A549 (cell line): ENCODE results near the gene C4BPB. TPM values are rescaled to one million over a fixed set of nuclear protein-coding genes. Genes with fewer than 3 reads are reported as not detected.
A peak's percentile ranks its signal among the peaks of the same experiment; 100 is the strongest.

ENCODE experiments used
- ATAC-seq, 2 experiments: fragments of 200-7000 bp in 1 of 2; fragments of >200 bp in 1 of 2; cut with Nextera tagmentation in 1 of 2; cut with Tn5 transposase in 1 of 2; 3 replicates each; pipeline versions ENCODE4 v1.8.0 to v1.9.1; 2018 to 2020; ENCODE audit warnings: mild to moderate bottlenecking in 1 of 2, moderate library complexity in 1 of 2
- CTCF ChIA-PET: fragments of 300-600 bp; sonication (Branson Sonifier 250); formaldehyde crosslinking; extraction: SDS; loops from one replicate; lab custom pipeline; 2021; ENCODE audit warnings: antibody characterized with exemption, inconsistent platforms; lab: Yijun Ruan, JAX
- POLR2A ChIA-PET: fragments of 350-600 bp; formaldehyde crosslinking; extraction: SDS; loops from one replicate; lab custom pipeline; 2021; ENCODE audit warnings: antibody characterized with exemption, inconsistent platforms; lab: Yijun Ruan, JAX
- DNase-seq, 2 experiments: peaks; one replicate each; pipeline versions ENCODE4 v3.0.0 to v3.0.0-alpha.2; 2011 to 2016; ENCODE audit warnings: low read depth in 1 of 2, low spot score in 1 of 2
- FAIRE-seq: peaks from 2 replicates; lab custom pipeline; 2011; peaks lifted over from hg19 to GRCh38; lab: Jason Lieb, UNC
- H3K27ac ChIP-seq, 2 experiments: fragments of >200 bp; sonication (Bioruptor Twin); formaldehyde crosslinking; 3 replicates each; pipeline ENCODE4 v1.5.1; 2016 to 2017
- H3K4me1 ChIP-seq: fragments of >200 bp; sonication (Bioruptor Twin); formaldehyde crosslinking; 3 replicates; pipeline ENCODE4 v1.6.1; 2016
- H3K4me2 ChIP-seq: fragments of >200 bp; sonication (Bioruptor Twin); formaldehyde crosslinking; 3 replicates; pipeline ENCODE4 v1.6.1; 2016
- H3K4me3 ChIP-seq: fragments of >200 bp; sonication (Bioruptor Twin); formaldehyde crosslinking; 3 replicates; pipeline ENCODE4 v1.5.1; 2016
- H3K9me3 ChIP-seq: fragments of >200 bp; sonication (Bioruptor Twin); formaldehyde crosslinking; 3 replicates; pipeline ENCODE4 v1.6.1; 2016
- ATOH8 ChIP-seq: fragments of 250-450 bp; sonication (Bioruptor Pico); IDR thresholded peaks from 2 replicates; pipeline ENCODE4 v1.5.0; 2020; ENCODE audit warnings: low read depth, mild to moderate bottlenecking, moderate library complexity
- BHLHE40 ChIP-seq: IDR thresholded peaks from 2 replicates; pipeline ENCODE4 v1.6.1; 2012; ENCODE audit warnings: low read depth, low read length, inconsistent platforms
- CHD2 ChIP-seq: fragments of 150-350 bp; IDR thresholded peaks from 2 replicates; pipeline ENCODE4 v1.6.1; 2014; ENCODE audit warnings: low read length; ENCODE audit not compliant: partially characterized antibody
- MAFK ChIP-seq: fragments of 450-650 bp; IDR thresholded peaks from 2 replicates; pipeline ENCODE4 v1.6.1; 2014; ENCODE audit not compliant: partially characterized antibody
- MAX ChIP-seq: IDR thresholded peaks from 2 replicates; pipeline ENCODE4 v1.6.1; 2012
- MAZ ChIP-seq: fragments of 150-350 bp; IDR thresholded peaks from 2 replicates; pipeline ENCODE4 v1.6.1; 2014; ENCODE audit warnings: antibody characterized with exemption, low read depth, low read length, borderline replicate concordance
- POLR2AphosphoS2 ChIP-seq: conservative IDR thresholded peaks from 2 replicates; pipeline ENCODE4 v1.6.1; 2012; ENCODE audit warnings: low read length, improper control_type of control experiment, inconsistent platforms
- RAD21 ChIP-seq, 2 experiments: fragments of >200 bp in 1 of 2; sonication (Bioruptor Twin) in 1 of 2; formaldehyde crosslinking in 1 of 2; IDR thresholded peaks in 1 of 2; conservative IDR thresholded peaks in 1 of 2; 2 replicates in 1 of 2; 3 replicates in 1 of 2; pipeline ENCODE4 v1.6.1; 2012 to 2018; ENCODE audit warnings: inconsistent platforms in 1 of 2
- REST ChIP-seq: fragments of 200-600 bp; sonication (generic); IDR thresholded peaks from 2 replicates; pipeline ENCODE4 v1.6.1; 2016; ENCODE audit warnings: antibody characterized with exemption, mild to moderate bottlenecking, moderate library complexity
- TFCP2L1 ChIP-seq: fragments of 250-450 bp; sonication (Bioruptor Pico); IDR thresholded peaks from 2 replicates; pipeline ENCODE4 v1.5.0; 2021; ENCODE audit warnings: mild to moderate bottlenecking
- TP53 ChIP-seq: fragments of 250-450 bp; sonication (Bioruptor Pico); IDR thresholded peaks from 2 replicates; pipeline ENCODE4 v1.5.0; 2021; ENCODE audit warnings: mild to moderate bottlenecking, moderate library complexity
- ZNF302 ChIP-seq: fragments of 250-450 bp; sonication (Bioruptor Pico); IDR thresholded peaks from 2 replicates; pipeline ENCODE4 v1.9.0; 2021; ENCODE audit warnings: inconsistent platforms, mild to moderate bottlenecking, moderate library complexity
- WGBS: methylation state at CpG from one replicate; pipeline ENCODE4 v1.1.6; 2017; ENCODE audit errors: missing lambda C conversion rate; 5-methylcytosine and 5-hydroxymethylcytosine counted together
- polyA plus RNA-seq, 4 experiments: library from polyadenylated mRNA; depleted of rRNA in 3 of 4; stranded (reverse); fragments of >200 nt; fragmentation: RNase III in 1 of 4; extraction: RNeasy Plus Mini Kit Qiagen cat#74134 plus additional on column Dnase treatment in 1 of 4; gene quantifications; 2 replicates in 3 of 4; 3 replicates in 1 of 4; pipeline ENCODE4 v1.2.3, GENCODE V29; 2011 to 2017

The C4BPB gene
- polyA plus RNA-seq, 2 of the 4 experiments (the other 2 are of a cell fraction), result 0.74 to 5.1 TPM

GRCh38 chr1:207056673-207057072 is 32.0 kb upstream of the C4BPB start:
- DNase-seq, result no peak
- Histone ChIP-seq H3K4me2 (no peak overlapping the region), H3K27ac (no peak overlapping the region), H3K4me3 (no peak overlapping the region), H3K9me3 (no peaks in the 10 kb centered on the region), H3K4me1 (peaks cover 6% of the 10 kb centered on the region)
- FAIRE-seq, result no peak
- ChIA-PET POLR2A (no interaction called here), CTCF (interaction anchor here (0.8 to 2.4 kb wide), 7 partner anchors 9 to 348 kb away, joined by 4 to 6 read pairs (median 4); no protein-coding TSS in a partner anchor)
- WGBS, result 84% methylated on average over 6 of the region's 6 CpGs
- TF ChIP-seq MAFK, result no peak
- TF ChIP-seq TFCP2L1 (CRISPR knock-in tag), result no peak
- ATAC-seq, result no peak

GRCh38 chr1:207058252-207058651 is 30.4 kb upstream of the C4BPB start:
- Histone ChIP-seq H3K4me1 (no peaks in the 10 kb centered on the region), H3K27ac (no peak overlapping the region), H3K4me3 (no peak overlapping the region), H3K9me3 (no peaks in the 10 kb centered on the region), H3K4me2 (no peak overlapping the region)
- ChIA-PET POLR2A (no interaction called here), CTCF (interaction anchor here (1.3 to 1.5 kb wide), 2 partner anchors 20 to 347 kb away, joined by 4 to 7 read pairs; no protein-coding TSS in a partner anchor)
- 85% methylated on average over 4 of the region's 4 CpGs for WGBS
- no peak for ATAC-seq
- TF ChIP-seq TP53 (no peak), ZNF302 (CRISPR knock-in tag) (no peak), CHD2 (no peak), REST (no peak), POLR2AphosphoS2 (no peak)
- DNase-seq, result no peak
- no peak for FAIRE-seq

GRCh38 chr1:207058878-207059867 is 29.5 kb upstream of the C4BPB start:
- Histone ChIP-seq H3K9me3 (no peaks in the 10 kb centered on the region), H3K4me3 (no peak overlapping the region), H3K4me2 (no peak overlapping the region), H3K4me1 (no peaks in the 10 kb centered on the region), H3K27ac (no peak overlapping the region)
- DNase-seq (no peak), FAIRE-seq (no peak), ATAC-seq (peak in 1 of 2 experiments; percentile 75; a peak in 4 of 6 replicates)
- 85% methylated on average over 6 of the region's 6 CpGs for WGBS
- POLR2A ChIA-PET, result no interaction called here
- CTCF ChIA-PET, result interaction anchor here (1.0 to 2.6 kb wide), 7 partner anchors 9 to 347 kb away, joined by 3 to 11 read pairs (median 5); no protein-coding TSS in a partner anchor
- TF ChIP-seq MAX (no peak), MAFK (no peak), ATOH8 (no peak), BHLHE40 (no peak), MAZ (no peak), RAD21 (conservative IDR thresholded peaks at IDR 0.05 in 1 of 2, IDR thresholded peaks at IDR 0.05 in 1 of 2) (no peak)
